ENCODE data around the gene PRTG. TPM values are rescaled to one million over a fixed set of nuclear protein-coding genes. Genes with fewer than 3 reads are reported as not detected.

PRTG gene
- total RNA-seq, 1 donor from 2014 or later = 574 TPM

DNA sequence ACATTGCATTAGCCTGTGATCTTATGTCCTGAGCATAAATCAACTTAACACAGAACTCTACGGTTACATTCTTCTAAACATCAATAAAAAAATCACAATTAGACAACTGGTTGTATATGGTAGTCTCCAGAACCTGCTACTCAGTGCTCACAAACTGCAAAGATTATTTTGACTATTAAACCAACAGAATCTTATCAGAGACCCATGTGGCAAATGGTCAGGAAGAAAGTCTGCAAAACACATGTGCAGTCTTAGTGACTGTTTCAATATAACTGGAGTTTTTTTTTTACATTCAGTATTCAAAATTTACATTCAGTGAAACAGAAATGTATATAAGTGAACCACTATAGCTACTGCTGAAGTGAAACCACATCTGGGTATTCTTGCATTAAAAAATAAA is 127.5 kb downstream of the PRTG start:
- Histone ChIP-seq H3K27ac (no peak overlapping the region), H4K20me1 (ENCODE audit: low read depth) (peaks cover 5% of the 10 kb centered on the region), H3K4me3 (no peak overlapping the region), H3K27me3 (no peaks in the 10 kb centered on the region), H3K4me2 (no peak overlapping the region), H3K36me3 (peaks cover 50% of the 10 kb centered on the region), H3K79me2 (ENCODE audit: low read depth) (no peaks in the 10 kb centered on the region), H3K4me1 (peaks cover 7% of the 10 kb centered on the region), H3F3A (ENCODE audit: low read depth) (peaks cover 17% of the 10 kb centered on the region), H3K9me3 (ENCODE audit: low read depth) (no peaks in the 10 kb centered on the region), H3K9ac (no peak overlapping the region), H2AFZ (replicated peaks) (no peak overlapping the region)
- H3K36me3 Mint-ChIP-seq = peaks cover 77% of the 10 kb centered on the region
- H3K27ac Mint-ChIP-seq = no peak overlapping the region
- peaks cover 6% of the 10 kb centered on the region for H3K9me3 Mint-ChIP-seq
- TF ChIP-seq EZH2 (IDR thresholded peaks at IDR 0.05) (no peak), EZH2phosphoT487 (IDR thresholded peaks at IDR 0.05) (no peak)
- TF ChIP-seq, protein P1, sequence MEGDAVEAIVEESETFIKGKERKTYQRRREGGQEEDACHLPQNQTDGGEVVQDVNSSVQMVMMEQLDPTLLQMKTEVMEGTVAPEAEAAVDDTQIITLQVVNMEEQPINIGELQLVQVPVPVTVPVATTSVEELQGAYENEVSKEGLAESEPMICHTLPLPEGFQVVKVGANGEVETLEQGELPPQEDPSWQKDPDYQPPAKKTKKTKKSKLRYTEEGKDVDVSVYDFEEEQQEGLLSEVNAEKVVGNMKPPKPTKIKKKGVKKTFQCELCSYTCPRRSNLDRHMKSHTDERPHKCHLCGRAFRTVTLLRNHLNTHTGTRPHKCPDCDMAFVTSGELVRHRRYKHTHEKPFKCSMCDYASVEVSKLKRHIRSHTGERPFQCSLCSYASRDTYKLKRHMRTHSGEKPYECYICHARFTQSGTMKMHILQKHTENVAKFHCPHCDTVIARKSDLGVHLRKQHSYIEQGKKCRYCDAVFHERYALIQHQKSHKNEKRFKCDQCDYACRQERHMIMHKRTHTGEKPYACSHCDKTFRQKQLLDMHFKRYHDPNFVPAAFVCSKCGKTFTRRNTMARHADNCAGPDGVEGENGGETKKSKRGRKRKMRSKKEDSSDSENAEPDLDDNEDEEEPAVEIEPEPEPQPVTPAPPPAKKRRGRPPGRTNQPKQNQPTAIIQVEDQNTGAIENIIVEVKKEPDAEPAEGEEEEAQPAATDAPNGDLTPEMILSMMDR (IDR thresholded peaks at IDR 0.05) = no peak
- H3K27me3 Mint-ChIP-seq (ENCODE audit: insufficient read depth, low read depth) = no peaks in the 10 kb centered on the region
- H3K4me1 Mint-ChIP-seq = peaks cover 21% of the 10 kb centered on the region
- H3K4me3 Mint-ChIP-seq = no peak overlapping the region
- no peak for DNase-seq (ENCODE audit: low spot score)

DNA sequence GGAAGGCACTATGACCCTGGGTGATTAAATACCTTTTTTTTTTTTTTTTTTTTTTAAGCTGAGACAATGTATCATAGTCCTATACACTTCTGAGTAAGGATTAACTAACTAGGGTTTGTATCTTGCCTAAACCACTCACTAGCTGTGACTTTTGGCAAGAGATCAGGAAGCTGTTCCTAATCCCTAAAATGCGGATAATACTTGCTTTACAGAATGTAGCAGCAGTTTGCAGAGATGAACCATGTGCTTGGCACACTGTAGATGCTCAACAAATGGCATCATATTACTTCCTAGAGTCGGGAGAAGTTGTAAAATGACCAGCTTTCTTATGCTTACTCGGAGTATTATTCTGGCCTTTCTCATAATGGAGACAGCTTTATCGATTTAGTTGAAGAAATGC is 129.2 kb downstream of the PRTG start:
- Histone ChIP-seq H3K27ac (no peak overlapping the region), H2AFZ (replicated peaks) (no peak overlapping the region), H3K27me3 (no peaks in the 10 kb centered on the region), H3K4me2 (no peak overlapping the region), H3K79me2 (ENCODE audit: low read depth) (no peaks in the 10 kb centered on the region), H3K9ac (no peak overlapping the region), H3K4me3 (no peak overlapping the region), H3K36me3 (peaks cover 51% of the 10 kb centered on the region), H3F3A (ENCODE audit: low read depth) (peaks cover 18% of the 10 kb centered on the region), H4K20me1 (ENCODE audit: low read depth) (peaks cover 5% of the 10 kb centered on the region), H3K9me3 (ENCODE audit: low read depth) (no peaks in the 10 kb centered on the region), H3K4me1 (peaks cover 3% of the 10 kb centered on the region)
- peaks cover 72% of the 10 kb centered on the region for H3K36me3 Mint-ChIP-seq
- H3K4me3 Mint-ChIP-seq = no peak overlapping the region
- TF ChIP-seq EZH2phosphoT487 (IDR thresholded peaks at IDR 0.05) (no peak), EZH2 (IDR thresholded peaks at IDR 0.05) (no peak)
- TF ChIP-seq, protein P1 (IDR thresholded peaks at IDR 0.05) = no peak
- H3K9me3 Mint-ChIP-seq = peaks cover 15% of the 10 kb centered on the region
- no peak for DNase-seq (ENCODE audit: low spot score)
- no peak overlapping the region for H3K27ac Mint-ChIP-seq
- H3K4me1 Mint-ChIP-seq = peaks cover 6% of the 10 kb centered on the region
- no peaks in the 10 kb centered on the region for H3K27me3 Mint-ChIP-seq (ENCODE audit: insufficient read depth, low read depth)

DNA sequence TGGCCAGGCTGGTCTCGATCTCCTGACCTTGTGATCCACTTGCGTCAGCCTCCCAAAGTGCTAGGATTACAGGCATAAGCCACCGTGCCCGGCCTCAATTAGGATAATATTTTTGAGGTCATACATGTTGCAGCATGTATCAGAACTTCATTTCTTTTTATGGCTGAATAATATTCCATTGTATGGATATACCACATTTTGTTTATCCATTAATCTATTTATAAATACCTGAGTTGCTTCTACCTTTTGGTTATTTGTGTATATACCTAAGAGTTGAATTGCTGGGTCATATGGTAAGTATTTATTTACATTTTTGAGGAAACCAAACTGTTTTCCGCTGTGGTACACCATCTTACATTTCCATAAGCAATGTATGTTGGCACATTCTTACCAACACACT is 136.7 kb downstream of the PRTG start:
- TF ChIP-seq EZH2phosphoT487 (IDR thresholded peaks at IDR 0.05) (no peak), EZH2 (IDR thresholded peaks at IDR 0.05) (no peak)
- TF ChIP-seq, protein P1 (IDR thresholded peaks at IDR 0.05) = no peak
- no peaks in the 10 kb centered on the region for H3K27me3 ChIP-seq
- H3K4me3 ChIP-seq = no peak overlapping the region
- H3K36me3 ChIP-seq = peaks cover 9% of the 10 kb centered on the region
- H4K20me1 ChIP-seq (ENCODE audit: low read depth) = no peaks in the 10 kb centered on the region
- no peak for DNase-seq (ENCODE audit: low spot score)
- H3K4me1 Mint-ChIP-seq = no peaks in the 10 kb centered on the region
- H3K9me3 ChIP-seq (ENCODE audit: low read depth) = no peaks in the 10 kb centered on the region
- no peak overlapping the region for H3K9ac ChIP-seq
- H3K4me1 ChIP-seq = no peaks in the 10 kb centered on the region
- no peak overlapping the region for H3K4me3 Mint-ChIP-seq
- peaks cover 8% of the 10 kb centered on the region for H3K27me3 Mint-ChIP-seq (ENCODE audit: insufficient read depth, low read depth)
- no peak overlapping the region for H3K4me2 ChIP-seq
- H3K27ac Mint-ChIP-seq = no peak overlapping the region
- H3K27ac ChIP-seq = no peak overlapping the region
- no peak overlapping the region for H2AFZ ChIP-seq (replicated peaks)
- H3F3A ChIP-seq (ENCODE audit: low read depth) = peaks cover 13% of the 10 kb centered on the region
- peaks cover 32% of the 10 kb centered on the region for H3K36me3 Mint-ChIP-seq
- no peaks in the 10 kb centered on the region for H3K79me2 ChIP-seq (ENCODE audit: low read depth)
- H3K9me3 Mint-ChIP-seq = peaks cover 33% of the 10 kb centered on the region
